HepG2 (cell line): ENCODE results near the gene LYST. TPM values are rescaled to one million over a fixed set of nuclear protein-coding genes. Genes with fewer than 3 reads are reported as not detected.

Experiments
- ATAC-seq: fragments of 200-7000 bp; cut with Tn5 transposase; 3 replicates; pipeline ENCODE4 v1.9.1; 2020; ENCODE audit warnings: mild to moderate bottlenecking, moderate library complexity
- BruUV-seq: library from RNA; stranded (reverse); fragments of 400-500 nt; replicated peaks from 2 replicates; lab custom pipeline; 2021; lab: Mats Ljungman, UMichigan
- CTCF ChIA-PET: fragments of 300-600 bp; formaldehyde crosslinking; extraction: SDS; loops from one replicate; lab custom pipeline; 2021; ENCODE audit warnings: low total read pairs, inconsistent platforms, low intra/inter-chr PET ratio; lab: Yijun Ruan, JAX
- POLR2A ChIA-PET: fragments of 350-600 bp; sonication (Branson Sonifier 250); formaldehyde crosslinking; loops from one replicate; lab custom pipeline; 2020; ENCODE audit warnings: antibody characterized with exemption, inconsistent platforms; lab: Yijun Ruan, JAX
- DNase-seq: peaks from one replicate; pipeline ENCODE4 v3.0.0-alpha.2; 2015; ENCODE audit warnings: low spot score
- FAIRE-seq: peaks from 3 replicates; lab custom pipeline; 2011; peaks lifted over from hg19 to GRCh38; lab: Jason Lieb, UNC
- H2AFZ ChIP-seq: one replicate; pipeline ENCODE4 v1.6.1; 2011; ENCODE audit warnings: low read length, inconsistent platforms
- H3K27ac ChIP-seq: fragments of 300-600 bp; 3 replicates; pipeline ENCODE4 v1.8.0; 2011; ENCODE audit warnings: mixed run types, mild to moderate bottlenecking, mixed read lengths, low read length, inconsistent platforms; ENCODE audit not compliant: insufficient read depth; ENCODE audit errors: extremely low read length
- H3K27me3 ChIP-seq, 2 experiments: fragments of 200-600 bp in 1 of 2; 2 replicates in 1 of 2; 3 replicates in 1 of 2; pipeline versions ENCODE4 v1.6.0 to v1.8.0; 2011; ENCODE audit warnings: low read length in 2 of 2, mild to moderate bottlenecking in 2 of 2, moderate library complexity in 2 of 2, inconsistent platforms in 1 of 2; ENCODE audit not compliant: insufficient read depth in 2 of 2, control insufficient read depth in 1 of 2
- H3K36me3 ChIP-seq, 2 experiments: fragments of 200-600 bp in 1 of 2; replicated peaks in 1 of 2; 2 replicates in 1 of 2; 3 replicates in 1 of 2; pipeline versions ENCODE4 v1.5.1 to v1.8.0; 2011; ENCODE audit warnings: low read length in 2 of 2, inconsistent platforms in 1 of 2; ENCODE audit not compliant: insufficient read depth in 2 of 2, control insufficient read depth in 1 of 2
- H3K4me1 ChIP-seq: 2 replicates; pipeline ENCODE4 v1.5.1; 2012; ENCODE audit warnings: low read length, inconsistent platforms; ENCODE audit not compliant: insufficient read depth
- H3K4me2 ChIP-seq: 2 replicates; pipeline ENCODE4 v1.6.0; 2011; ENCODE audit warnings: low read depth, low read length, inconsistent platforms
- H3K4me3 ChIP-seq, 3 experiments: fragments of 200-600 bp in 1 of 3; sonication (generic), shearing (Covaris generic) in 1 of 3; replicated peaks in 1 of 3; 2 replicates each; pipeline ENCODE4 v1.5.1; 2011 to 2016; ENCODE audit warnings: low read length in 3 of 3, inconsistent platforms in 2 of 3, low read depth in 2 of 3, mild to moderate bottlenecking in 2 of 3, control low read depth in 1 of 3, mixed read lengths in 1 of 3; ENCODE audit not compliant: insufficient read depth in 1 of 3
- H3K79me2 ChIP-seq: one replicate; pipeline ENCODE4 v1.6.1; 2011; ENCODE audit warnings: low read length, inconsistent platforms; ENCODE audit not compliant: insufficient read depth
- H3K9ac ChIP-seq: 2 replicates; pipeline ENCODE4 v1.6.0; 2011; ENCODE audit warnings: mild to moderate bottlenecking, low read depth, low read length, inconsistent platforms; ENCODE audit not compliant: insufficient read depth
- H3K9me3 ChIP-seq: 2 replicates; pipeline ENCODE4 v1.5.1; 2012; ENCODE audit warnings: mild to moderate bottlenecking, low read length
- H4K20me1 ChIP-seq: 2 replicates; pipeline ENCODE4 v1.6.0; 2011; ENCODE audit warnings: inconsistent platforms, mild to moderate bottlenecking, low read length, moderate library complexity; ENCODE audit not compliant: insufficient read depth
- DNMT1 ChIP-seq: sonication (generic); formaldehyde crosslinking; IDR thresholded peaks from 2 replicates; pipeline ENCODE4 v1.5.1; 2020; ENCODE audit warnings: mild to moderate bottlenecking, missing genetic modification reagents
- DRAP1 ChIP-seq: IDR thresholded peaks from 2 replicates; pipeline ENCODE4 v1.6.1; 2016; ENCODE audit warnings: missing genetic modification reagents, missing compliant biosample characterization
- HNF4A ChIP-seq: sonication (generic); formaldehyde crosslinking; IDR thresholded peaks from 2 replicates; pipeline ENCODE4 v1.4.0; 2020; ENCODE audit warnings: missing genetic modification reagents
- MLX ChIP-seq: IDR thresholded peaks from 2 replicates; pipeline ENCODE4 v1.6.1; 2016
- MXD3 ChIP-seq: IDR thresholded peaks from 2 replicates; pipeline ENCODE4 v1.6.1; 2016; ENCODE audit warnings: mild to moderate bottlenecking, missing biosample characterization, missing genetic modification reagents
- REPIN1 ChIP-seq: sonication (generic); formaldehyde crosslinking; IDR thresholded peaks from 2 replicates; pipeline ENCODE4 v1.8.0; 2022; ENCODE audit warnings: missing genetic modification reagents, low read depth, mild to moderate bottlenecking, borderline replicate concordance
- TCF7 ChIP-seq: sonication (generic); IDR thresholded peaks from 2 replicates; pipeline ENCODE4 v1.6.1; 2016; ENCODE audit warnings: antibody characterized with exemption, low read depth
- YEATS2 ChIP-seq: sonication (generic); formaldehyde crosslinking; IDR thresholded peaks from 2 replicates; pipeline ENCODE4 v1.4.0; 2020; ENCODE audit warnings: missing genetic modification reagents, borderline replicate concordance
- ZBTB26 ChIP-seq: IDR thresholded peaks from 2 replicates; pipeline ENCODE4 v1.6.1; 2016; ENCODE audit warnings: missing compliant biosample characterization, missing genetic modification reagents, borderline replicate concordance
- ZBTB7B ChIP-seq: sonication (generic); formaldehyde crosslinking; IDR thresholded peaks from 2 replicates; pipeline ENCODE4 v1.4.0; 2020; ENCODE audit warnings: missing genetic modification reagents
- ZKSCAN1 ChIP-seq: fragments of 150-350 bp; IDR thresholded peaks from 2 replicates; pipeline ENCODE4 v1.6.1; 2014; ENCODE audit warnings: low read length
- ZNF382 ChIP-seq: sonication (generic); formaldehyde crosslinking; IDR thresholded peaks from 2 replicates; pipeline ENCODE4 v1.5.0; 2020; ENCODE audit warnings: missing genetic modification reagents, mild to moderate bottlenecking, borderline replicate concordance
- ZNF567 ChIP-seq: sonication (generic); formaldehyde crosslinking; IDR thresholded peaks from 2 replicates; pipeline ENCODE4 v1.8.1; 2023; ENCODE audit warnings: mild to moderate bottlenecking, missing genetic modification reagents, borderline replicate concordance
- ZNF629 ChIP-seq: sonication (generic); formaldehyde crosslinking; conservative IDR thresholded peaks from 2 replicates; pipeline ENCODE4 v1.5.0; 2020; ENCODE audit warnings: missing genetic modification reagents
- ZNF713 ChIP-seq: sonication (generic); formaldehyde crosslinking; IDR thresholded peaks from 2 replicates; pipeline ENCODE4 v1.4.0; 2020; ENCODE audit warnings: mild to moderate bottlenecking, missing genetic modification reagents
- ZNF75D ChIP-seq: sonication (generic); formaldehyde crosslinking; IDR thresholded peaks from 2 replicates; pipeline ENCODE4 v1.8.1; 2023; ENCODE audit warnings: missing genetic modification reagents, mild to moderate bottlenecking, borderline replicate concordance
- ZNF879 ChIP-seq: sonication (generic); formaldehyde crosslinking; IDR thresholded peaks from 2 replicates; pipeline ENCODE4 v1.8.1; 2023; ENCODE audit warnings: missing genetic modification reagents
- WGBS: methylation state at CpG from one replicate; pipeline ENCODE4 v1.1.6; 2017; ENCODE audit warnings: low lambda C conversion rate; 5-methylcytosine and 5-hydroxymethylcytosine counted together
- in situ Hi-C: cut with HindIII; loops from 2 replicates; pipeline ENCODE4 v1.10.0; 2017; ENCODE audit warnings: low pct_unique_long_range_greater_than_20kb; ENCODE audit not compliant: extremely low pct_ligation_motif_present
- intact Hi-C: fragments of 100-400 bp; cut with micrococcal nuclease; formaldehyde crosslinking; loops from one replicate; pipeline ENCODE4 v1.10.0; 2022; ENCODE audit not compliant: unreplicated experiment
- polyA plus RNA-seq, 8 experiments: library from polyadenylated mRNA; depleted of rRNA in 3 of 8; stranded (reverse) in 7 of 8; unstranded in 1 of 8; fragments of >200 nt; fragmentation: Illumina TruSeq in 4 of 8; extraction: Trizol in 4 of 8; gene quantifications; 2 replicates each; pipeline versions ENCODE4 v1.2.1 to v1.2.3, GENCODE V29; 2011 to 2016; ENCODE audit warnings: low read depth in 4 of 8, missing spikeins in 1 of 8, mixed read lengths in 1 of 8; ENCODE audit not compliant: insufficient read depth in 1 of 8
- total RNA-seq, 5 experiments: library from RNA; depleted of rRNA; stranded (reverse); fragments of >200 nt; fragmentation: Illumina TruSeq; extraction: Trizol; gene quantifications; 2 replicates each; pipeline ENCODE4 v1.2.3, GENCODE V29; 2016; ENCODE audit warnings: low read depth in 1 of 5

Gene LYST
- total and polyA plus RNA-seq, 2 of the 13 experiments (the other 11 are each of a cell fraction or from before 2014, with no cell fraction given), result 0.91 to 2.5 TPM

- BruUV-seq, result no TSS peak
- H4K20me1 ChIP-seq, result no peaks in the 10 kb centered on the region
- H3K27ac ChIP-seq, result no peak overlapping the region
- H2AFZ ChIP-seq, result no peak overlapping the region
- 77% methylated on average over 1 of the region's 1 CpG for WGBS
- H3K27me3 ChIP-seq, result no peaks in the 10 kb centered on the region
- ChIA-PET POLR2A (no interaction called here), CTCF (no interaction called here)
- TF ChIP-seq ZNF629 (CRISPR knock-in tag) (peak; percentile 51; the same call in 1 of the 2 replicates), TCF7 (no peak)
- no peak overlapping the region for H3K4me2 ChIP-seq
- H3K36me3 ChIP-seq, result no peaks in the 10 kb centered on the region
- no peak for FAIRE-seq
- no peak for ATAC-seq
- in situ Hi-C loops (loop anchor here (10.0 kb wide), 1 partner anchor 215 kb away; no protein-coding TSS in a partner anchor), intact Hi-C loops (loop anchor here (2.0 to 5.0 kb wide), 3 partner anchors 73 to 217 kb away; no protein-coding TSS in a partner anchor)
- no peaks in the 10 kb centered on the region for H3K9me3 ChIP-seq
- no peak overlapping the region for H3K4me3 ChIP-seq
- no peaks in the 10 kb centered on the region; the same call in 1 of the 2 replicates for H3K4me1 ChIP-seq
- no peak for DNase-seq
- H3K79me2 ChIP-seq, result no peaks in the 10 kb centered on the region
- no peak overlapping the region for H3K9ac ChIP-seq
Measured at GRCh38 chr1:235730007-235730406, 136.7 kb downstream of the LYST start.

GRCh38 chr1:235726557-235726956 is 140.1 kb downstream of the LYST start:
- FAIRE-seq, result no peak

More at GRCh38 chr1:235726557-235726956, 140.1 kb downstream of the LYST start:
- DNase-seq (no peak), ATAC-seq (no peak)
- no peaks in the 10 kb centered on the region for H3K27me3 ChIP-seq
- CTCF ChIA-PET, result no interaction called here
- no peaks in the 10 kb centered on the region for H3K4me1 ChIP-seq
- POLR2A ChIA-PET, result no interaction called here
- no peaks in the 10 kb centered on the region for H3K9me3 ChIP-seq
- TF ChIP-seq ZKSCAN1, result no peak
- no peak for TF ChIP-seq MLX (CRISPR knock-in tag)
- no peak for TF ChIP-seq MXD3 (CRISPR knock-in tag)
- TF ChIP-seq ZNF567 (CRISPR knock-in tag), result no peak
- TF ChIP-seq YEATS2, result no peak
- no peak for TF ChIP-seq REPIN1 (CRISPR knock-in tag)
- no peak for TF ChIP-seq HNF4A (CRISPR knock-in tag)
- no peak for TF ChIP-seq DRAP1
- no peak for TF ChIP-seq ZBTB7B (CRISPR knock-in tag)
- no peak for TF ChIP-seq DNMT1
- no peak for TF ChIP-seq ZNF713
- no peak for TF ChIP-seq ZNF382 (CRISPR knock-in tag)
- no peak for TF ChIP-seq ZBTB26 (CRISPR knock-in tag)
- no peak for TF ChIP-seq ZNF879 (CRISPR knock-in tag)
- TF ChIP-seq ZNF75D, result no peak
- H3K36me3 ChIP-seq, result no peaks in the 10 kb centered on the region
- H3K9ac ChIP-seq, result no peak overlapping the region
- no peak overlapping the region for H2AFZ ChIP-seq
- H3K4me3 ChIP-seq, result no peak overlapping the region
- in situ Hi-C loops, result no loop called here
- H3K27ac ChIP-seq, result no peak overlapping the region
- intact Hi-C loops, result no loop called here
- BruUV-seq, result no TSS peak
- no peaks in the 10 kb centered on the region for H4K20me1 ChIP-seq
- H3K4me2 ChIP-seq, result no peak overlapping the region
- no peaks in the 10 kb centered on the region for H3K79me2 ChIP-seq
- WGBS, result 82% methylated on average over 1 of the region's 1 CpG
